HUDEP-2 (cell line): ENCODE data around the gene LPAR1.

ENCODE experiments used
- DNase-seq, 76 experiments: peaks; one replicate each; lab custom pipeline; 2025; ENCODE audit not compliant: unreplicated experiment in 76 of 76; lab: John Stamatoyannopoulos, UW

Gene LPAR1

GRCh38 chr9:111037708-111038330, 451 bp downstream of the LPAR1 start:
- no peak for DNase-seq

- no peak for DNase-seq
Measured at GRCh38 chr9:111037356-111037707, 938 bp downstream of the LPAR1 start.

GRCh38 chr9:111036946-111037345, 1.3 kb downstream of the LPAR1 start:
- DNase-seq = no peak

DNA sequence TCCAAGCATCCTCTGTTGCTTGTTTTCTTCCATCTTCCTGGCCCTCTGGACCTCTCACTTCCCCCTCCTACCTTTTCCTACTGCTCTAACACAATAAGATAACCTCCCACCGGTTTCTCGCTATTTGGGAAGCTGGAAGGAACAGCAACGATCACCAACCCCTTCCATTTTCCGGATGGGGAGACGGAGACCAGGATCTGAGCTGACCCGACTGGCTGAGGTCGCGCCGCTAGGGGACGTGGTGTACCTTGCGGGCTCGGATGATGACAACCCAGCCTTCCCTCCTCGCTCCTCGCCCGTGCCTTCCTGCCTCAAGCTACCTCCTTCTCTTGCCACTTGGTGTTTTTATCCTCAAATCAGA, 1.9 kb downstream of the LPAR1 start:
- DNase-seq = peak in 1 of 76 experiments; percentile 0

DNA sequence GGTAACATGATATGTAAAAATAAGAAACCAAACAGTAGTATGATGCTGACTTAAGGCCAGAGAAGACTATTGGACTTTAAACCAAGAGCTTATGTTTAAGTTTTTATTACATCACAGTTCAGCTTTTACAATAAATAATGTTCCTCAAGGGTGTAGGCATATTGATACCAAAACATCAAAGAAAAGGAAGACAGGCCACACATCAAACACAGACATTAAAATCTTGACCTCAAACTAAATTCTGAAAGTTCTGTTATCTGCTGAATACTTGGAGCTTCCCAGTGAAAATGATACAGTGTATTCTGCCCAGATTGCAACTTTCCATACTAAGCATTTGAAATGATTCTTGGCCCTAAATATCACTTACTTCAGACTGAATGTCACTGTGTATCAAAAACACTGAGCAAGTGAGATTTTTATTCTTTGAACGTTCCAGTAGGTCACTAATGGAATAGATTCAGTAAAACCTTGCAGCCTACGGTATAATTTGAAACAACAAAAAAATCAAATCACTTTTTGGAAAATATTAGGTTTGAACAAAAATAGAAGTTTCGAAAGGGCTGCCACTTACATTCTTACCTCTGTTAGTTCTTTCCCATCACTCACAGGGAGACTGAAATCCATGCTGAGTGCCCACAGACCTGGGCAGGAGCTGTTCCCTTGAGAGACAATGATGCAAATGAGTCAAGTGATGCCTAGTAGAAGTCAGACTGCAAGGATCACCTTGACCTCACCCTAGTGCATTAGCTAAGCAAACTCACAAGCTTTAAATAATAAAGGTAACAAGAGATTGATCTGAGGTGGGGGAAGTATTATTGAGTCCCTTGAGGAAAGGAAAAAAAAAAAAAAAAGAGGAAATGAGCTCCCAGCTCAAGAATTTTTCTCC, 2.5 kb downstream of the LPAR1 start:
- no peak for DNase-seq

- no peak for DNase-seq
Measured at GRCh38 chr9:111034898-111035539, 3.3 kb downstream of the LPAR1 start.

- DNase-seq = no peak
Measured at GRCh38 chr9:111034170-111034897, 3.9 kb downstream of the LPAR1 start.

DNA sequence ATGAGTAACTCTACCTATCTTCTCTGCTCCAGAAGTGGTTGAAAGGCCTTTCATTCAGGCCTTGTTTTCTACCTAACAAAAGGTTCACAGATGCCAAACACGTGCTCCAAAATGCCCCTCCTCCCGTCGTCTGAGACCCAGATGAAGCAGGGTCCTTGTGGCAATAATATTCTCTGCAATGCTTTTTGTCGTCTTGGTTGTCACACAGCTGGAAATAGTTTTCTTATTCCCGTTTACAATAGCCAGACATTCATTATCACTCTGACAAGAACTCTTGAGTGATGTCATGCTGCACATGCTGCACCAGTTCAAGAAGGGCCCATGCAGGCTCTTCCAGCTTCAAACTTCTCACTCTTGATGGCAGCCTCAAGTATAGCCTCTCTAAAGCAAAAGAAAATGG, 7.8 kb downstream of the LPAR1 start:
- no peak for DNase-seq

GRCh38 chr9:111029260-111029659, 9.0 kb downstream of the LPAR1 start:
- DNase-seq = no peak

GRCh38 chr9:111027798-111028197, 10.5 kb downstream of the LPAR1 start:
- no peak for DNase-seq

DNA sequence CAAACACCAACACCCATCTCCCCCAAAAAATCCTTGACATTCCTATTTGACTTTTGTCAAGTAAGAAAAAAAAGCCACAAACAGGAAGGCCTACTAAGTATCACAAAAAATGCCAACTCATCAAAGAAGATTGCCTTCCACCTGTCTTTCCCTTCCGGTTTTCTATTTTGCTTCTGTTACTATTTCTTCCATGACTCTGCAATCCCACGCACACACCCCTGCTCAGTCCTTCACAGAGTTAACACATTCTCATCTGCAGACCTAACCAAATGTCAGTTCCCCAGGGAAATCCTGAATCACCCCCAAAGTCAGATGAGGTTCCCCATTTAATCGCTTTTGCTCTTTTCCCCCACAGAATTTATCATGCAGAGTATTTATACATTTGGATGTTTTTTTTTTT, 15.1 kb downstream of the LPAR1 start:
- DNase-seq = no peak

DNA sequence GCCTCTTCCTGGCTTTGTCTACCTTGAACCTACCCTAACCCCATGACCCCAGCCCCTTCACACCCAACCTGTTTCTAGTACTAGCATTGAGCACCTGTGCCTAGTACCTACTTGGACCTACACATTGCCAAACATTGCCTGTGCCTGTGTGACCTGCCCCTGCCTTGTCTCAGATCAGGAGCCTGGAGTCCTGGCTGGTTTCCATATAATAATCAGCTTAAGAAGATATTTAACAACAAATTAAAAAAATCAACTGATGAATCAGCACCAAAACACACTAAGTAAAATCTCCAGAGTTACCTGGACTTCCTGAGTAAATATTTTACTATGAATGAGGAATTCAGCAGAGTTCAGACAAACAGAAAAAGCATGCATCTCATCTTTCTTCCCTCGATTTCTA, 17.7 kb downstream of the LPAR1 start:
- no peak for DNase-seq

DNA sequence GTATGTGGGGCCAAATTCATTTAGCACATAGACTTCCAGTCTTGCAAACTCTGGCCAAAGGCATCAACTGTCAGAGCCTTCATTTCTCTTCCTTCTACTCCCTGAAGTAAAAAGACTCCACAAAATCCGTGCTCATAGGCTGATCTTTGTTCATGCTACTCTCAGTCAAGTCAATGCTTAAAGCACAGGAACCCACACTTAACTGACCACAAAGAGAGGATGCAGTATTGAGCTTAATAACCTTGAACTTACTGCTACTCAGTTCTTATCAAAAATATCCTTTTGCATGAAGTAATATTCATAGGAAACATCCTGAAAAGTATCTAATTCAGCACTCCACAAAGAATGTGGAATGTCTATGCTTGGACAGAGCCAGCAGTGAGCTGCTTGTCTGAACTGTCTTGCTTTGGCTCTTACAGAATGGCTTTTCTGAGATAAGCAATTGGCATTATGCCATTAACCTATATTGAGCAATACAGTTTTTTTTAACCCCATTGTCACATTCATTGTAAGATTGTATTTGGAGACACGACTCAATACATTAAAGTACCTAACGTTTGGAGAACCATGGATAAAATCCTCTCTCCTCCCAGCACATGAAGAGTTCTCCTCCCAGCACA, 21.7 kb downstream of the LPAR1 start:
- peak in 2 of 76 experiments; percentile 2 to 4 for DNase-seq

DNA sequence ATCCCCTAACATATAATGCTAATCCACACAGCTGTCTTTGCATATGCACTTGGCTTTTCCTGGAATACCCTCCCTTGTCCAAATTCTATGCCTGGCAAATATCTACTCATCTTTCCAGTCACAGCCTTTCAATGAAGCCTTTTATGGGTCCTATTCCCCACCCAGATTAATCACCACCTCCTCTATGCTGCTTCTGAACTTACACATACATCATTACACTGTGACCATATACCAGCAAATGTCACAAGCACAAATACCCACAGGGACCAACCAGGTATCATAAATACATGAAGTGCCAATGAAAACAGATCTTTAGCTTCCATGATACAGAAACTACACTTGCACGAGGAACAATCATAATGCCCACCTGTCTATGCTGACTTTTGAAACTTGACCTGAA, 22.3 kb downstream of the LPAR1 start:
- DNase-seq = no peak

DNA sequence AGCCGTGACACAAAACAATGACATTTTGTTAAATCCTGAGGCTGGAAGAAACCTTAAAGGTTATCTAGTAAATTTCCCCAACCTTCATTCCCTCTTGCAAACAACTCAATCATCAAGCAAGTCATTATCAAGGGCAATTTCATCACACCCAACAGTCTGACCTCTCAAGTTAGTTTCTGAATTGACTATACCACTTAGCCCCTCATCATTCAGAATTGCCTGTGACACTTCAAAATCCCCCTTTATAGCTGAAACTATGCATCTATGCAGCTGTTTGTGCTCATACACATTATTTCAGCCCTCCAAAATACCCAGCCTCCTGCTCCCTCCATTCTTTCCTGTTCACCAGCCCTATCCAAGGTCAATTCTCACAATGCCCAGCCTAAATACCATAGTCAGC, 24.6 kb downstream of the LPAR1 start:
- DNase-seq = no peak

DNA sequence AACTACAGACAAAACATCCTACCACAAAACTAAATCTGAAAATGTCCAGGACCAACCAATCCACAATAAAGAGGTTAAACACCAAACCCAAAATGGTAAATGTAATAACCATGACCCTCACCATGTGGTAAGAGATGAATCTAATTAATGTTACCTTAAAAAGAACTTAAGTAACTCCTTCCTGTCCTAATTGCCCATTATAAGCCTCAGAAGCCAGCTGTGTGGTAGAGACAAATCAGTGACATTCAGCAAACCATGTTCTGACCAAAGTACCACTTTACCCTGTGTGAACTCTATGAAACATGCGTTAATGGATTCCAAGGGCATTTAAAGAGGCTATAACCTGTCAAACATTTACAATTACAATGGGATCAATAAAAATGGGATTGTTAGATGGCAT, 25.0 kb downstream of the LPAR1 start:
- DNase-seq = no peak

- DNase-seq = no peak
Measured at GRCh38 chr9:111008158-111009075, 29.9 kb downstream of the LPAR1 start.

DNA sequence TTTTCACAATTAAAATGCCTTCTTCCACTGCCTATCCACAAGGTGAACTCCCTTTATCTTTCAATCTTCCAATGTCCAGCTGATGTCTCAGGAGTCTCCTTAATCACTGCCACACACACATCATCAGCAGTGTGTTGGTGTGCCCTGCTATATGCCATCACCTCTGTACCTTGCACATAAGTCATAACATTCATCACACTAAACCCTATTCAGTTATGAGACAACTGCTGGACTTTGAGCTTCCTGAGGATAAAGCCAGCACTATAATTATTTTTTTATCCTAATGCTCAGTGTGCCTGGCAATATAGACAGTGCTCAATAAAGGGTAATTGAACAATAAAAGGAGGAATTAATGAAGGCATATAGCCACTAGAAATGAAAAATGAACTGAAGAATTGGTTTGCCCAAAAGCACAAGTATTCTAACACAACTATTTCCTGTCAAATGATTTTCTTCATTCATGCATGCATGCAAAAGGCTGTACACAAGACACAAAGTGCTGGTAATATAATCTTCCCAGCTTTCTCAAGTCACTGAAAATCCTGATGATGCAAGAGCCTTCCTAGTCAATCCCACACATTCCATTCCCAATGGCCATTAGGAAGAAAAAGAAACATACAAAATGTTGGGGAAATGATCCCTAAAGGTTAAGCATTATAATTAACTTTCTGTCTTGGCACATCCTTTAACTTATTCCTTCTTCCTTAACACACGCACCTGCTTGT, 32.4 kb downstream of the LPAR1 start:
- no peak for DNase-seq

DNA sequence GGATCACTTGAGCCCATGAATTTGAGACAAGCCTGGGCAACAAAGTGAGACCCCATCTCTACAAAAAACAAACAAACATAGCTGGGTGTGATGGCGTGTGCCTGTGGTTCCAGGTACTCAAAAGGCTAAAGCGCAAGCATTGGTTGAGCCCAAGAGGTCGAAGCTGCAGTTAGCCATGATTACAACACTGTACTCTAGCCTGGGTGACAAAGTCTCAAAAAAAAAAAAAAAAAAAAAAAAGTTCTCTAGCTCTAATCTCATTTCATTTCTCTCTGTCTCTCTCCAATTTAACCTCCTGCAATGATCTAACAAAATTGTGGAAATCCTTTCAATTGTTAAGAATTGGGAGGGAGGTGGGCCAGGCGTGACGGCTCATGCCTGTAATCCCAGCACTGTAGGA, 33.3 kb downstream of the LPAR1 start:
- no peak for DNase-seq
